Activated T-cell treated with anti-CD3 and anti-CD28 coated beads, Interleukin-2, amount 50 U/mL, for 1 hour (primary cell): ENCODE data around the gene CDK5R2.
"Not testable (repeated sequence)": the region's sequence is repeated elsewhere in the genome, so short reads cannot be mapped to it uniquely, and the experiment has no call there.

ENCODE experiments used
- DNase-seq: peaks from one replicate; pipeline ENCODE4 v3.0.0-alpha.2; 2020

The CDK5R2 gene

GRCh38 chr2:218959141-218959731 lies at the start of gene CDK5R2:
Gene CDK5R2 (plus strand): TSS chr2:218959666. CDS start chr2:218959821, 155 bp downstream.
- peak; percentile 64 for DNase-seq

GRCh38 chr2:218910741-218911140 lies 48.7 kb upstream of the CDK5R2 start:
- DNase-seq = no peak

- DNase-seq = no peak
Observed at GRCh38 chr2:218920504-218920903, 39.0 kb upstream of the CDK5R2 start.

- DNase-seq = no peak
Observed at GRCh38 chr2:218924757-218925156, 34.7 kb upstream of the CDK5R2 start.

- DNase-seq = no peak
Observed at GRCh38 chr2:218925434-218925833, 34.0 kb upstream of the CDK5R2 start.

GRCh38 chr2:218927422-218927821 lies 32.0 kb upstream of the CDK5R2 start:
- DNase-seq = no peak

GRCh38 chr2:218927876-218928275 lies 31.6 kb upstream of the CDK5R2 start:
- DNase-seq = no peak

- not testable (repeated sequence) for DNase-seq
Observed at GRCh38 chr2:218930488-218930887, 29.0 kb upstream of the CDK5R2 start.

GRCh38 chr2:218931751-218932150 lies 27.7 kb upstream of the CDK5R2 start:
- DNase-seq = not testable (repeated sequence)

- no peak for DNase-seq
Observed at GRCh38 chr2:218944759-218945404, 14.6 kb upstream of the CDK5R2 start.

GRCh38 chr2:218946621-218947020 lies 12.8 kb upstream of the CDK5R2 start:
- DNase-seq = no peak

GRCh38 chr2:218952160-218952559 lies 7.3 kb upstream of the CDK5R2 start:
- no peak for DNase-seq

GRCh38 chr2:218953366-218953954 lies 6.0 kb upstream of the CDK5R2 start:
- DNase-seq = no peak

GRCh38 chr2:218954541-218955300 lies 4.7 kb upstream of the CDK5R2 start:
- DNase-seq = no peak

- no peak for DNase-seq
Observed at GRCh38 chr2:218956039-218956438, 3.4 kb upstream of the CDK5R2 start.

GRCh38 chr2:218957671-218958070 lies 1.8 kb upstream of the CDK5R2 start:
- DNase-seq = no peak

GRCh38 chr2:218958276-218958675 lies 1.2 kb upstream of the CDK5R2 start:
- DNase-seq = no peak

- DNase-seq = no peak
Observed at GRCh38 chr2:218959761-218960308, 369 bp downstream of the CDK5R2 start.

GRCh38 chr2:218960309-218961165 lies 1.1 kb downstream of the CDK5R2 start:
- no peak for DNase-seq

- DNase-seq = no peak
Observed at GRCh38 chr2:218961229-218961628, 1.8 kb downstream of the CDK5R2 start.

GRCh38 chr2:218961651-218962570 lies 2.4 kb downstream of the CDK5R2 start:
- DNase-seq = no peak
